ENCODE results near the gene ANKRD29.

- TF ChIP-seq CTCF (IDR thresholded peaks at IDR 0.05) (no peak), ZFX (IDR thresholded peaks at IDR 0.05; ENCODE audit: borderline replicate concordance) (no peak)
Observed at GRCh38 chr18:23710946-23711345, 48.2 kb upstream of the ANKRD29 start.

Data from 22Rv1 (cell line).